Activated CD4-positive, alpha-beta T cell treated with anti-CD3 and anti-CD28 coated beads, Interleukin-2, amount 50 U/mL, for 1 hour (primary cell): ENCODE data around the gene CEBPZ.
"Not testable (repeated sequence)": the region's sequence is repeated elsewhere in the genome, so short reads cannot be mapped to it uniquely, and the experiment has no call there.

Source experiments
- DNase-seq: peaks from one replicate; pipeline ENCODE4 v3.0.0-alpha.2; 2020

Gene CEBPZ, protein sequence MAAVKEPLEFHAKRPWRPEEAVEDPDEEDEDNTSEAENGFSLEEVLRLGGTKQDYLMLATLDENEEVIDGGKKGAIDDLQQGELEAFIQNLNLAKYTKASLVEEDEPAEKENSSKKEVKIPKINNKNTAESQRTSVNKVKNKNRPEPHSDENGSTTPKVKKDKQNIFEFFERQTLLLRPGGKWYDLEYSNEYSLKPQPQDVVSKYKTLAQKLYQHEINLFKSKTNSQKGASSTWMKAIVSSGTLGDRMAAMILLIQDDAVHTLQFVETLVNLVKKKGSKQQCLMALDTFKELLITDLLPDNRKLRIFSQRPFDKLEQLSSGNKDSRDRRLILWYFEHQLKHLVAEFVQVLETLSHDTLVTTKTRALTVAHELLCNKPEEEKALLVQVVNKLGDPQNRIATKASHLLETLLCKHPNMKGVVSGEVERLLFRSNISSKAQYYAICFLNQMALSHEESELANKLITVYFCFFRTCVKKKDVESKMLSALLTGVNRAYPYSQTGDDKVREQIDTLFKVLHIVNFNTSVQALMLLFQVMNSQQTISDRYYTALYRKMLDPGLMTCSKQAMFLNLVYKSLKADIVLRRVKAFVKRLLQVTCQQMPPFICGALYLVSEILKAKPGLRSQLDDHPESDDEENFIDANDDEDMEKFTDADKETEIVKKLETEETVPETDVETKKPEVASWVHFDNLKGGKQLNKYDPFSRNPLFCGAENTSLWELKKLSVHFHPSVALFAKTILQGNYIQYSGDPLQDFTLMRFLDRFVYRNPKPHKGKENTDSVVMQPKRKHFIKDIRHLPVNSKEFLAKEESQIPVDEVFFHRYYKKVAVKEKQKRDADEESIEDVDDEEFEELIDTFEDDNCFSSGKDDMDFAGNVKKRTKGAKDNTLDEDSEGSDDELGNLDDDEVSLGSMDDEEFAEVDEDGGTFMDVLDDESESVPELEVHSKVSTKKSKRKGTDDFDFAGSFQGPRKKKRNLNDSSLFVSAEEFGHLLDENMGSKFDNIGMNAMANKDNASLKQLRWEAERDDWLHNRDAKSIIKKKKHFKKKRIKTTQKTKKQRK

GRCh38 chr2:37231241-37232130 lies at the start of gene CEBPZ, which contains the start of gene NDUFAF7:
Gene CEBPZ, minus strand, starts transcription at chr2:37231596. Its CDS starts 29 bp downstream, at chr2:37231567.
Gene NDUFAF7, plus strand, starts transcription at chr2:37231658. Its CDS starts 48 bp downstream, at chr2:37231706.
- peak; percentile 83 for DNase-seq

DNA sequence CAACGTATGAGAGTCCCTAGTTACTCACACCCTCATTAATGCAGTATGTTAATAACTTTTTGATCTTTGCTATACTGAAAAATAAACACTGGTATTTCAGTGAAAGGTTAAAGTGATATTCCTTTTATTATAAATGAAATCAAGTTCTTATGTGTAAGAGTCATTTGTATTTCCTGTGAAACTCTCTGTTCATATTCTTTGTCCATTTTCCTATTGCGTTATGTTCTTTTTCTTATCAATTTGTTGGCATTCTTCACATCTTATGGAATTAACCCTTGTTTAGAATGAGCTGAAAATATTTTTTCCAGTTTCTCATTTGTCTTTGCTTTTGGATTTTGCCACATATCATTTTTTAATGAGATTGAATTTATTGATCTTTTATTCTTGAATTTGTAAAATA lies 44.9 kb upstream of the CEBPZ start:
- DNase-seq, result no peak

DNA sequence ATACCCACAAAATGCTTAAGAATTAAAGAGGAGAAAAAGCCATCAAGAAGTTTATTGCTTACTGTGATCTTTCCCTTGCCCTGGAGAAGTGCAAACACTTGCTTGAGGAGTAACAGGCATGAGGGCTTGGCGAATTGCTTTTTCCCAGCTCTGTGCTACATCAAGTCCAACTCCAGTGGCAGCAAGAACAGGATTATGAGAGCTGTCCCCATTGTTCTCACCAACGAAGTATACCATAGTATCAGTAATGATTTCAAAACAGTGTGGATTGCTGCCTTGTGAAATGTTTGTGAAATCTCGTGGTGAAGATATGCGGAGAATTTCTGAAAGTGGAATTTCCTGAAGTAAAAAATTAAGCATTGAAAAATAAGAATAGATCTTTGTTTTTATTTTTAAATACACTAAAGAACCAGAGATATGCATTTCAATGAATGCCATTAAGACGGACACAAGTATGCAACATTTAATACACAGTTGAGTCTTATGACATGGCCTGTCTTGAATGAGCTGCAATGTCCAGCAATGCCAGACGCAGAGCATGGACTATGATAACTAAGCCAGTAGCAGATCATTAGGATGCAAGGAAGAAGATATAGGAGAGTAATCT lies 43.1 kb upstream of the CEBPZ start:
- DNase-seq, result no peak

DNA sequence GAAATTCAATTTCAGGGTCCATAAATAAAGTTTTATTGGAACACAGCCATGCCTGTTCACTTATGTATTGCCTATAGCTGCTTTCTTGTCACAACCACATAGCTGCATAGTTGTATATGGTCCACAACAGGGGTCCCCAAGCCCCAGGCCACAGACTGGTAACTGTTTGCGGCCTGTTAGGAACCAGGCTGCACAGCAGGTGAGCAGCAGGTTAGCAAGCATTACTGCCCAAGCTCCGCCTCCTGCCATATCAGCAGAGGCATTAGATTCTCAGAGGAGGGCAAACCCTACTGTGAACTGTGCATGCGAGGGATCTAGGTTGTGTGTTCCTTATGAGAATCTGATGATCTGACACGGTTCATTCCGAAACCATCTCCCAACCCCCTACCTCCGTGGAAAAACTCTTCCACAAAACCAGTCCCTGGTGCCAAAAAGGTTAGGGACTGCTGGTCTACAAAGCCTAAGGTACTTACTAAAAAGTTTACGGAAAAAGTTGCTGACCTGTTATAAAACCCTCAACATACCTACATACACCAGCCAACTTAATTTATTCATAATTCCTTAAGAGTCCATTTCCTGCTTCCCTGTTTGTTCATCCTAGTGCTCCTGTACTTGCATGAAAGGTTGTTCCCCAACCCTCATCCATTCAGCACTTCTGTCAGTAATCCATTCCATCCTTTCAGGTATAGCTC lies 40.1 kb upstream of the CEBPZ start:
- DNase-seq, result no peak

DNA sequence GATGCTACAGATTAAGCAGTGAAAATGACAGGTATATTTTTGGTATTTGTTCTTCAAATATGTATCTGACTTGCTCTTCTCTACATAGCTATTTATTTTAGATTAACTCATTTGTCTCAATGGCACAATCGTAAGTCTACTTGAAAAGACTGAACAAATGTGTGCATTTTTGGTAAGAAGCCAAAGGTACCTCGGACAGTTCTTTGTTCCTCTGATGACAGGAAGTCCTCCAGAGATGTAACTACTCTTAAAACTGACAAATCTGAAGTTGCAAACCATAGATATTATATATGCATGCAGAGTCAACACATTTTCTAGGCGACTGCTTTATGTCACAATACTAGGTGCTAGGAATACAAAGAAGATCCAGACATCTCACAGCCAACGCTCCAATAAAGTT lies 36.7 kb upstream of the CEBPZ start:
- no peak for DNase-seq

- no peak for DNase-seq
These were observed 36.3 kb upstream of the CEBPZ start for GRCh38 chr2:37267685-37268084.

GRCh38 chr2:37263839-37264238 lies 32.4 kb upstream of the CEBPZ start:
- no peak for DNase-seq

- no peak for DNase-seq
These were observed 31.1 kb upstream of the CEBPZ start for GRCh38 chr2:37262522-37262921.

DNA sequence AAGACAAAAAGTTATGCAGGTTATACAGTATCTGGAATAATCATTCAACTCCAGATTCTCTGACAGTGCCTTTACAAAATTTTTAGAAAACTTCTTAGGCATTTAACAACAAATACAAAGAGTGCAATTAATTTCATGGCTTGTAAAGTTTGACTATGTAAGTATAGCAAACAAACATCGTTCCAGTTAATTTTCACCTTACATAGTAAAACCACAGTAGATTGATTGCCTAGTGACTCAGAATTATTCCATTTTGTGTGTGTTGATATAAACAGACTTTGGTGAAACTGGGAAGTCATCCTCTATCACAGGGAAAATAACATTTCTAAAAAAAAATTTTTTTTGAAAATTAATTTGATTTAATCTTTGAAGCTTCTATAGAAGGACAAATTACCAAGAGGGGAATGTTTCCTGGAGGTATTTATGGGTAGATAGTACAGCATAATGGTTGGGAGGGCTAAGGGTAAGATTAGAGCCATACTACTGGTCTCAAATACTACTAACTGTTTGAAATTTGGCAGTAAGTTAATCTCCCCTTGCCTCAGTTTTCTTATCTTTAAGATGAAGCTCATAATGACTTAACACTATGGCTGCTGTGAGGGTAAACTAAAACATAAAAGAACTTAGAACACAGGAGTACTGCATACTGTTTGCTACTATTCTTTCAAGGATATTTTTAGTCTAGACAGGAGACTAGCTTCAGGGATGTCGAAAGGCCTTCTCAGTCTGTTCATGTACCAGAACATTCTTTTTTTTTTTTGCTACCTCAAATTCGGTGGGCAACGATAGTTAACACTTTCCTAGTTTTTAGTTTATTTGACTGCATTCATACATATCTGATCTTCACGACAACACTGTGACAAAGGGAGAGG lies 19.7 kb upstream of the CEBPZ start:
- DNase-seq, result no peak

GRCh38 chr2:37246205-37246604 lies 14.8 kb upstream of the CEBPZ start:
- no peak for DNase-seq

GRCh38 chr2:37244755-37245154 lies 13.4 kb upstream of the CEBPZ start:
- DNase-seq, result no peak

DNA sequence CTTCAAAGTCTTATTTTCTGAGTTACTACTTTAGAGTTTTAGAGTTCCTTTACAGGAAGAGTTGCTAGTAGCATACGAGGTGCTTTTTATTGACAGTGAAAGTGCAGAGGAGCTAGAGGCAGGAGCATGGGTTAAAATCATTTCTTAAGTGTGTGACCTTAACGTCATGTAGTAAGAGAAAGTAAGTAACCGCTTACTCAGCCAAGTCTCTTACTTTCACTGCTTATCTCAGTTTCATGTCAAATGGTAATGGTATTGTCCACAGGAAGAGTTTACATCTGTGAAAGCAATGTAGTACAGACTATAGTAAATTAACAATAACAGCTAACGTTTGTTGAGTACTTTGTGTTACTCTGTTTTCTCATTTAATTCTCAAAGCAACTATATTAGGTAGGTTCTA lies 12.6 kb upstream of the CEBPZ start:
- no peak for DNase-seq

DNA sequence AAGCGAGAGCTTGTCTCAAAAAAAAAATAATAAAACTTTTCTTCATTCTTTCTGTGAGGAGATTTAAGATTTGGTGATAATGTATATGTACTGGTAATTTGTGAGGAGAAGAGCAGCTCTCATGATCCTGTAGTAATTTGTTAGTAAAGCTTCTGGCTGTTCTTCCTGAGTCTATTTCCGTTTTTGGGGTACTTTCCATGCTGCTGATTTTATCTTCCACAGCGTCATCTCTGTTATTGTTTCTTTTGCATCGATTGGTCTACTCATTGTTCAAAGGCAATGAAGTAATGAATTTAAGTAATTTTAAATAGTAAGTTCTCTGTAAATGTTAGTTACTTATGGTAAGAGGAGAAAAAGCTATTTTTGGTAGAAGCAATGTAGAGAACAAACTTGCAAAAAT lies 12.0 kb upstream of the CEBPZ start:
- DNase-seq, result no peak

DNA sequence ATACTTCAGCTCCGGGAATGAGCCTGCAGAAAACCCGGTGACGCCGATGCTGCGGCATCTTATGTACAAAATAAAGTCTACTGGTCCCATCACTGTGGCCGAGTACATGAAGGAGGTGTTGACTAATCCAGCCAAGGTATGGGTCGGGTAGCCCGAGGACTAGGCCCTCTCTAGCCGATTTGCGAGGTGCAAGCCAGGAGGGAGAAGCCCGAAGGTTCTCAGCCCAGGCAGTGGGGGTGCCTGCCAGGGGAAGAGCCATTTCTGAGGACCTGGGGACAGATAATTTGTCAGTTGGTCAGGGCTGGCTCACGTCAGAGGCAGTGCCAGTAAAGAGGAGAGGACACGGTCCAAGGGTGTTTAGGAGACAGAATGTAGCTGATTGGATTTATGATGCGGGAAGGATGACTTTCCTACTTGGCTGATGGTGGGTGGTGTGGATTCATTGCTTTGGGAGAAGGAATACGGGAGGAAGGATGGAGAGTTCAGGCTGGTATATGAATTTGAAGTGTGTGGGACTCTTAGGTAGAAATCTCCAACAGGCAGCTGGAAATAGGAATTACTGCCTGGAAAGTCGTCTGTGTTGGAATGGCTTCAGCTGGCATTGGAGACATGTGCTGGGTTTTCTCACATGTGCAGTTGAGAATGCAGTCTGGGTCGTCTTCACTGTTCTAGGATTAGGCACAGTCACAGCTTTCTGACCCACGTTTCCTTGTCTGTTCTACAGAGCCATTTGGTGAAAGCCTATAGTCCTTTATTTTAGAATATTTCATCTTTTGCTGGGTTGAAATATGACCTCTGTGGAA lies 936 bp upstream of the CEBPZ start:
- DNase-seq, result peak; percentile 4

GRCh38 chr2:37230581-37230980 lies 815 bp downstream of the CEBPZ start:
- no peak for DNase-seq

GRCh38 chr2:37228788-37229187 lies 2.6 kb downstream of the CEBPZ start:
- no peak for DNase-seq

DNA sequence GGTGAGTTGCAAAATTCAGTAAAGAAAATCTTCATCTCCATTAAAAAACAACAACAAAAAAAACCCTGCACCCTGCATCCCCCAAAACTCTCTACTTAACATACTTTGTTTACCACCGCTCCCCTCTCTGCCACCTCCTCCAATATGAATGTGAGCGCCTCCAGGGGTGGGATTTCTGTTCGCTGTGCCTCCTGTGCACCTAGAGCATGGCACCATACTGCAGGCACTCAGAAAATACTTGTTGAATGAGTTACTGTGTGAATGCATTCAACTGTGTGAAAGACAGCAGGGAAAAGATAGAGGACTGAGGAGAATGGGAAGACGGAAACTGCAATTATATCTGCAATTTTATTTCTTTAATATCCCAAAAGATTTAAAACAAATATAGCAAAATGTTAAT lies 4.5 kb downstream of the CEBPZ start:
- no peak for DNase-seq

GRCh38 chr2:37225129-37225528 lies 6.3 kb downstream of the CEBPZ start:
- not testable (repeated sequence) for DNase-seq

DNA sequence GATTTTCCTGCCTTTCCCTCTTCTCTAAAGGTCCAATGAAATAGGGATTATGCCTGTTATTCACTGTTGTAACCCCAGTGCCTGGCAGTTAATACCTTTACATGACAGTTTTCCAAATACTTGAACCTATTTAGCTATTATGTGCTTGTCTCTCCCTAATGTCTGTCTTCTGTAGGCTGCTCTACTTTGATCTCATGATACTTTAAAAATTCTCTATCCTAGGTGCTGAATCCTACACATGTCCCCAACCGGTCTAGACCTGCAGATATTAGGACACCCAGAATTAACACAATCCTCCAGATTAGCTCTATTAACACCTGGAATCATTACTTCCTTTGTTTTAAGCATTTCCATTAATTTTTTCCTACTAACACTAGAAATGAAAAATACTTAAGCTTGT lies 7.3 kb downstream of the CEBPZ start:
- no peak for DNase-seq

DNA sequence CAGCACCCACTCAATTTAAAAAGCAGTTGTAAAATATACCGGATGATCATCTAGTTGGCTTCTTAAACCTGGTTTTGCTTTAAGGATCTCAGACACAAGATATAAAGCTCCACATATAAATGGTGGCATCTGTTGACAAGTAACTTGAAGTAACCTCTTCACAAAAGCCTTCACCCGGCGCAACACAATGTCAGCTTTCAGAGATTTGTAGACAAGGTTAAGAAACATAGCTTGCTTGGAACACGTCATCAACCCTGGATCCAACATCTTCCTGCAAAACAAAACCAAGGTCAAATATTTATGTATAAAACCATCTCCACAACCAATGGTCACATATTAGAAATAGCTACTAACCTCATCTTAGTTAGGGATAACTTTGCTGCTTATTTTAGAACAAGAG lies 8.3 kb downstream of the CEBPZ start:
- DNase-seq, result no peak
